ENCODE results near the gene MVD.

The MVD gene

DNA sequence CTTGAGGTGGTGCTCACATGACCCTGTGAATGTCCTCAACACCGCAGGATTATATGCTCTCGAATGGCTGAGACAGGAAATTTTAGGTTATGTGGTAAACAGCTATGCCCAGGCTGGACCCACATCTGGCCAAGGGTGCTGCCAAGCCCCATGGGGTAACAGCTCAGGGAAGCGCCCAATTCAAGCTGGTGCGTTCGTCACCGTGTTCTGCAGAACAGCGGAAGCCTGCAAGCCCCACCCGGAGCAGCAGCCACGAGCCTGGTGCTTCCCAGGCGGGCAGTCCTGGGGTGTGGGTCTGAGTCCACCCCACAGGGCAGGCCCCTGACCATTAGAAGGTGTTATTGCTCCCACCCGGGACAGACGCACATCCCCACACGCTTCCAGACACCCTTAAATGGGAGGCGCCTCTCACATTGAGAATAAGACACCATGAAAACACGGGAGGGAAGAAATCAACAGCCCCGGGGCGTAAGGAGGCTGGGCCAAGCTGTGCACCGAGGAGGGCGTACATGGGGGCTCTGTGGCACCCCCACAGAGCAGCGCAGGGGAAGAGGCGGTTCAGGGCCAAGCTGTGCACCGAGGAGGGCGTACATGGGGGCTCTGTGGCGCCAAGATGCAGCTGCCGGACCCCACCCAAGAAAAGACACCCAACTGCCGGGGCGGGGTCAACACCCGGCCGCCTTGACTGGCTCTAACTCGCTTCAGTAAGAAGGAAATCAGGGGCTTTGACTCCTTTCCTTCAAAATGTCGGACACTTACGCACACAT lies 9.1 kb downstream of the MVD start:
- FAIRE-seq, result no peak

DNA sequence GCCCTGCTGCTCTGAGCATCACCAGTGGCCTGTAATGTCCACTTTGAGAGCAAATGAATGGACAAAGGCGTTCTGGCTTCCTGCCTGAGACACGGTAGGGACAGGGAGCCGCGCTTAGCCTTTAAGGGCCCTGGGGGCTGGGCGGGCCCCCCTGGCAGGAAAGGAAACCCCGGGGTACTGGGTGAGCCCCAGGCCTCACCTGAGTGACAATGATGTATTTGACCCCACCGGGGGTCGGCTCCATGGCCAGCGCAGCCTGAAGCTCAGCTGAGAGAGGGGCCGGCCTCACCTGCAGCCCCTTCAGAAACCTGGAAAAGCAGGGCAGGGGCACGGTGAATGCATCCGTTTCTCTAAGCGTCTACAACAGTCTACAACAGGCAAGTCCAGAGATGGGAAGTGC lies 9.8 kb downstream of the MVD start:
- FAIRE-seq, result no peak

DNA sequence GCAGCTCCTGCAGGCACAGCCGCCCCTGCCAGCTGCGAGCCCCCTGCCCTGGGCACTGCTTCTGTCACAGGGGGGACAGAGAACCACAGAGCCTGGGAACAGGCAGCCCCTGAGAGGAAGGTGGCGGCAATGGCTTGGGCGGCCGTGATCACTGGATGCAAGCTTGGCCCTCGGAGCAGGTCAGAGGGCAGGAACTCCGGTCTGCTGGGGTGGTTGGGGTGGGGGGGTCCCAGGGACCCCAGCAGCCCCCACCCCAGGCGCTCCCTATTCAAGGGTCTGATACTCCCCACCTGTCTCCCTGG lies 10.2 kb downstream of the MVD start:
- no peak for FAIRE-seq

DNA sequence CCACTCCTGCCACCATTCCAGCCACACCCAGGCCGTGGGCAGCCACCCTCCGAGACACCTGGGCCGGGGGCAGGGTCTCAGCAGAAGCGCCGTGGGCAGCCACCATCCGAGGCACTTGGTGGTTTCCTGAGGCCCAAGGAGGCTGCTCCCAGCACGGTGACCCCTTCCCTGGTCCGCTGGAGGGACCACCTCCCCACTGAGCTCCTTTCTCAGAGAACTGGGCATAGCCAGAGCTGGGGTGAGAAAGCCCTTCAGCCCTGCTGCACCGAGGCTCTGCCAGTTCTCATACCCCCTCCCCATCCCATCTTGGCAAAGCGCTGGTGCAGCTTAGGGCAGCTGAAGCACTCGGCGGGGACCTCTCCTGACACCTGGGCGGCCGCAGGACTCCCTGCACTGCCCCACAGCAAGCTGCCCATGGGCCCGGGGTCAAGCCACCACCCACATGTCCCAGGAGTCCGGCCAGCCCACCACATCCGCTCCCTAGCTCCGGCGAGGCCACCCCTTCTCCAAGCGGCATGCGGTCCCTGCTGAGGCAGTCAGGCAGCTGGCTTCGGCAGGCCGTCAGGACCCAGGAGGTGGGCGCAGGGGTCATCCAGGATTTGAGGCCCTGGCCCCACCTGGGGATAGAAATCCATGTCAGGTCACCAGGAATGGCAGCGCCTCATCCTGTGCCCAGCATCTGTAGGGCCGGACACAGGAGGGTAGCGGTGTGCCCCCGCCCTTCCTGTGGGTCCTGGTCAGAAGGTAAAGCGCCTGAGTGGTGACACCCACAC lies 10.7 kb downstream of the MVD start:
- no peak for FAIRE-seq

DNA sequence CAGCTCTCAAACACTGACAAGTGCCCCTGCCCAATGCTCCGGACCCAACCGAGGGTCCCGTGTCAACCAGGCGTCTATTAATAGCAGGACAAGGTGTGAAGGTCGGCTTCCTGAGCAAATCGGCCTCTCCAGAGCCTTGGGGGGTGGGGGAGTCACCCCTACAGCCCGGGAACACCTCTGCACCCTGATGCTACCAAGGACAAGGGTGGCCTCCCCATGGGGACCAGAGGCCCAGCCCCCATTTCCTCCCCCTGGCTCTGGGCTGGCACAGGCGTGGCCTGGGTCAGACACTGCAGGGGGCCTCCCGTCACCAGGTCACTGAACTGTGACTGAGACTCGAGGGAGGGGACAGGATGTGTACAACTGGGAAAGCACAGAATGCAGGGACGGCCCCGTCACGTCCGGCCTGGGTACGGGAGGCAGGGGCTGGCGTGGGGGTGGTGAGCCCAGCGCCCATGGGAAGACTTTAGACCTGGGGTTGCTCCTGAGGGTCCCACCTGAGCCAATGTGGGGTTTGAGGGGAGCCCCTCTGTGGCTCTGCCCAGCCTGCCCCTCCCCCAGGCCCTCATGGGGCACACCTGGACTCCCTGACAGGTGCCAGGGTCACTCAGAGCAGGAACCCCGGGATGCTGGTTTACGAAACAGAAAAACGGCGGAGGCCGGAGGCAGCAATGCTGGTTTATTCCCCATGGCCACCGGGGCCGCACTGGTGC lies 11.5 kb downstream of the MVD start:
- FAIRE-seq, result no peak

DNA sequence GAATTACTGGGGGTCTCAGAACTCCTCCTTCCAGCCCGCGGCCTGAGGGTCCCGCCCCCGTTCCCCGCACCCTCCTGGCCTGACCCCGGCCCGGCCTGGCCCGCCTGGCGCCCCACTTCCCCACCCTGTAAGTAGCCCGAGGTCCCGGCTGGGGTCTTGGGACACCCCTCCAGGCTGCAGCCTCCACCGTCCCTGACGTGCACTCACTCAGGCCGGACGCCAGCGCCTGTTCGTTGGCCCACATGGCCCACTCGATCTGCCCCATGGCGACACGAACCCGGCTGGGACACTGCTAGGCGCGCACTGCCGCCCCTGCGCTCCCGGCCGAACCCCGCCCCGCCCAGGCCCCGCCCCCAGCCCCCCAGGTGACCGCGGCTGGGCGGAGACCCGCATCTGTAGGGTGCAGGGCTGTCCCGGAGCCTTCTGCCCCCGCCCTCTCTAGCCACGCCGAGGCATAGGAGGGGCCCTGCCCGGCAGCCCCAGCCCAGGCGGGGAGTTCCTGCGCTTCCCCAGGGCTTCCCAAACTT lies 12.1 kb downstream of the MVD start, which contains the start of gene CYBA:
Gene CYBA, minus strand, starts transcription at position 305 of the 527 bp plus-strand sequence. Its CDS starts 40 bp downstream, at position 265.
- no peak for FAIRE-seq

DNA sequence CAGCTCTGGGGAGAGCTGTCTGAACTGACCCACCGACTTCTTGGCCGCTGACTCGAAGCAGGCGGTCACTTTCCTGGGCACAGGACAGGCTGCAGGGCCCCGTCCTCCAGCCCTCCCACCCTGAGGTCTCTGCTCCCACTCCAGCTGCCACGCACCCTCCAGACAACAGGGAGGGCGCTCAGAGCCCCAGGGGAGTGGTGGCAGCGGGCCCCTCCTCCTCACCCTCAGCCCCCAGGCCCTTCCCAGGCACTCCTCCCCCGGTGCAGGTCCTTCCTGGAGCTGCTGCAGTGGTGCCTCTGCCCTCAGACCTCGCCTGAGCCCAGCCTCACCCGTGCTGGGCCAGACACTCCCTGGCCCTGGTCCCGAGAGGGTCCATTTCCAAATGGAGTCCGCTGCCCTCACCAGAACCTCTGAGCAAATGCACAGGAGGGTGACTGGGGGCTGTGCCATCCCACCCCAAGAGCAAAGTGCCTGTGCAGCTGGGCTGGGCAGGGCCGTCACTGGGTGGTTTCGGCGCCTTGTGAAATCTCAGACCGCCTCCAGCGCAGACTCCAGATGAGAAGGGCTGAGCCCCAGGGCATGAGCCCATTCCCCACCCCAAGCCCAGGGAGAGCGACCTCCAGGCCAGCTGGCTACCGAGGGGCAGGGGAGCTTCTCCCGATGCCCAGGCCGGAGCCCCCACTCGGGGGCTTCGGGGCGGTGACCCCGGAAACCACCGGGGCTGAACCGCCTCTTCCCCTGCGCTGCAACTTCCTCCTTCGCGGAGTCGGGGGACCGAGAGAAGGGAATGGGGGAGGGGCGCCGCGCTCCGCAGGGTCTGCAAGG lies 12.8 kb downstream of the MVD start:
- no peak for FAIRE-seq

DNA sequence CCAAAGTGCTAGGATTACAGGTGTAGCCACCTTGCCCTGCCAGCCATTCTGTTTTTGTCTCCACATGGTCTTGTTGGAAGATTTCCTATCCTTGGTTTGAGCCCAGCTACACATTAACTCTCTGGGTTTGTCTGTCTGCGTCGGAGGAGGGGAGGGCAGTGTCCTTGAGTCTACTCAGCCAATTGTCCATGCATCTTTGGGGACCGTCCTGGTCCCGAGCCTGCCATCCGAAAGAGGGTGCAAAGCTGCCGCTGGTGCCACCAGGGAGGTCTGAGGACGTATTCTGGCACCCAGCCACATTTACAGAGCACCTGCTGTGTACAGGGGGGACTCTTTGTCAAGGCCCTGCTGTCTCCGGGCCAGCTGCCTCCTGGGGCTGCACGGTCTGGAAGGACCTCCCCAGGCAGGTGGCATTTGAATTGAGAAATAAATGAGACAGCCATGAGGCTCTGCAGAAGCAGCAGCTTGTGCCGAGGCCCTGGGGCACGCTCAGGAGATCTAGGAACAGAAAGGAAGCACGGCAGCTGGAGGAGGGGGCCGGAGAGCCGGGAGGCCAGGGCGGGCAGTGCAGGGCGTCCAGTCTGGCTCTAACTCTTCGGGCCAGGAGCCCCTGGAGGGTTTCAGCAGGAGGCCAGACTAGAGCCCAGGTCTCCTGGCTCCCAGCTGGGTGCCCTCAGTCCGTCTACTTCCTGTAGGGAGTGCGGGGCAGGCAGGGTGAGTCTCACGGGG lies 13.5 kb downstream of the MVD start:
- FAIRE-seq, result no peak

DNA sequence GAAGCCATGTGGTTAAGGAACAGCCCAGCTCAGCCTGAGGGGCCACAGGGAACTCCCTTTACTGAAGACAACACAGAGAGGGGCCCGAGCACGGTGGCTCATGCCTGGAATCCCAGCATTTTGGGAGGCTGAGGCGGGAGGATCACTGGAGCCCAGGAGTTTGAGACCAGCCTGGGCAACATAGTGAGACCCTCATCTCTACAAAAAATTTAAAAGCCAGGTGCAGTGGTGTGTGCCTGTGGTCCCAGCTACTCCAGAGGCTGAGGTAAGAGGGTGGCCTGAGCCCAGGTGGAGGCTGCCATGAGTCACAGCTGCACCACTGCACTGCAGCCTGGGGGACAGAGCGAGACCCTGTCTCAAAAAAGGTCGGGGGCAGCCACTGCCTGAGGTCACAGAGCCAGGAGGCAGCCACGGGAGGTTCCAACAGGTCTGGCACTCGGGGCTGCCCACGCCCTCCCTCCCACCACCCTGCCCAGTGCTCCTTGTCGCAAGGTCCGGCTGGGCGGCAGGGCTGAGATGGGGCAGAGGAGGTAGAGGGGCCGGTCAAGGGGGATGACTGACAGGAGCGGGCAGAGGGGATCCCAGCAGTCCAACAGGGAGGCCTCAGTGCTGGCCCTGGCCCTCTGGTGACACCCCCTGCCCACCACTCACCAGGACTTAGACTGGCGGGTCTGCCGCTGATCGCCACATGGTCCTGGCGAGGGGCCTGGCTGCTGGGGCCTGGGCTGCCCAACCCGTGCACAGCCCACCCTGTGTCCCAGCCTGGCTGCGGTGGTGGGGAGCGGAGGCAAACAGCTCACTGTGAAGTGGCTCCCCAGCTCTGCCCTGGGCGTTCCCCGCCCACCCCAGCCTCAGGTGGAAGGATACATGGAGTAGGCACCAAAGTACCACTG lies 15.5 kb downstream of the MVD start:
- no peak for FAIRE-seq

DNA sequence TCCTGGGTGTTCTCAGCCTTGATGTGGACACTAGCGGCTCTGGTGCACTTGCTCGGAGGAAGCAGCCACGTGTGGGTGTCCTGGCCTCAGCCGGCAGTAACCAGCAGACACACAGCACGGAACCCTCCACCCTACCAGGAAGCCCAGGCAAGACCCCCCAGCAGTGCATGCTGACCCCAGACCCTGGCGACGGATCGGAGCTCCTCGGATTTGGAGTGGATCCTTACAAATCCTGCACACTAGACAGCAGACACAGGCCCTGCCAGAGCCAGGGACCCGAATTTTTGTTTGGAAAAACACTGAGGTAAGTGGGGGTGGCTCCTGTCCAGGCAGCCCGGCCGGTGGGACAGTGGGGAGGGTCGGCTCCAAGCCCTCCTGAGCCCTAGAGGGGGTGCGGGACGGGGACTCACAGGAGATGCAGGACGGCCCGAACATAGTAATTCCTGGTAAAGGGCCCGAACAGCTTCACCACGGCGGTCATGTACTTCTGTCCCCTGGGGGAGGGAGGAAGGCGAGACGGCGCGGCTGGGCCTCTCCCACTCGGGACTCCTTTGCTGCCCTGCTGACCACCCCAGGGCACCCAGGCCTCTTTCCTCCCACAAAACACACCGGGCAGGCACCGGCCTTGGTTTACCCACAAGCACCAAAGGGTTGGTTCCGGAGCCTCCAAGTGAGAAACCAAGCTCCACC lies 16.4 kb downstream of the MVD start:
- FAIRE-seq, result no peak

DNA sequence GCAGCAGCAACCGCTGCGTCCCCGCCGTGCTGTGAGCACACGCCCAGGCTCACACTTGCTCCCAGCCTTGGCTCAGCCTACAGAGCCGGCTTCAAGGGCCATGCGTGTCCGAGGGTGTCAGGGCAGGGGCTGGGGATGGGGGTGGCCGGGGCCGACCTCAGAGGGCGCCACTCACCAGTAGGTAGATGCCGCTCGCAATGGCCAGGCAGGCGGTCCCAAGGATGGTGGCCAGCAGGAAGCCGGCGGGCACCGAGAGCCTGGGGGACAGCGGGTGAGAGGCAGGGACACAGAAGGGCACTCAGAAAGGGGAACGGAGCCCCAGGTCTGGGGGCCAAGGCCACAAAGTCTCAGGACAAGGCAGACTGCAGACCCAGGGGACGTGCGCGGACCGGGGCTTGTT lies 16.9 kb downstream of the MVD start:
- FAIRE-seq, result no peak

DNA sequence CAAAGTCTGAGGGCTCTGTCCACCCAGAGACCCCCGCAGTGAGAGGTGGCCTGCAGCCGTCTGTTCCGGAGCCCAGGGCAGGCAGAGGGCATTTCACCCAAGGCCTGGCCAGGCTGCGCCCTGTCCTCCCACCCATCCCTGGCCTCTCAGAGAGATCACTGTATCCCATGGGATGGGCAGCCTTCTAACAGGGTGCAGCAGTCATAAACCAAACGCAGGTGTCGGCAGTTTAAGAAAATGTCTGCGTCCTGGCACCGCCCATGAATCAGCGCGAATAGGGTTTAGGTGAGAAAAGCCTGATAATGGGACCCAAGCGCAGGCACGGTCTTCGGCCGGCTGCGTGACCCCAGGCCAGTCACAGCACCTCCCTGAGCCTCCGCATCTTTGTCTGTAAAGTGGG lies 17.4 kb downstream of the MVD start:
- FAIRE-seq, result no peak

DNA sequence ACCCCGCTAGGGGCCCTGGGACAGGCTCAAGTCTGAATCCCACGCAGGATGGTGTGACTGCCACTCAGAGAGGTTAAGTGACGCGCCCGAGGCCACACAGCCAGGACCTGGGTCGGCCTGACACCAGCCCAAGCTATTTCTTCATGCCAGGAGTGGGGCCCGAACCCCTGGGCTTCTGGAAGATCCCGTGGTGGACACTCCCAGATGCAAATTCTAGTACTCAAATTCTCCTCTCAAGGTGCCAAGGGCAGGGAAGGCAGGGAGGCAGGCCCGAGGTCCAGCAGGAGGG lies 19.3 kb downstream of the MVD start:
- FAIRE-seq, result no peak

DNA sequence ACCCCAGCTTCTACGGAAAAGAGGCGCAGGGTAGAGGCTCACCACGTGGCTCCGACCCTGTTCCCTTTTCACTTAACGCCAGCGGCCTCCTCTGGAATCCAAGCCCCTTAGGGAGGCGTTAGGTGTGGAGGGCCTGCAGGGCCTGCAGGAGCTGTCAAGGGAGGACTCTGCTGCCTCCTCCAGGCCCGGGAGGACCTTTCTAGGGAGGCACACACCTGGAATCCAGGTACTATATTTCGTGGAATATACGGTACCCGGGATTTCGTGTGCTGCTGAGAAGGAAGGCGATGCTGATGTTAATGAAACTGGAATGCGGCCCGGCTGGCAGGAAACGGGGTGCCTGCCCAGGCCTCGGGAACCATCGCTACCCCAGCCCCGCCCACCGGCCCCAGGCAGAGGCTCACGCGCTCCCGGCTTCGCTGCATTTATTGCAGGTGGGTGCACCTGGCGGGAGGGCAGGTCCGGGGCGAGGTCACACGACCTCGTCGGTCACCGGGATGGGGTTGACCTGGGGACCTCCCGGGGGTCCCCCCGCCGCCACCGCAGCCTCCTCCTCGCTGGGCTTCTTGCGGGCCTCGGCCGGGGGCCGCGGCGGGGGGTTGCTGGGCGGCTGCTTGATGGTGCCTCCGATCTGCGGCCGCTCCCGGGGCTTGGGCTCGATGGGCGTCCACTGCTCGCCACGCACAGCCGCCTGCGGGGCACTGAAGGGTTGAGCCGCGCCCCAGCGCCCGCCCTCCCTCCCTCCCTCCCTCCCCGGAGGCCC lies 19.8 kb downstream of the MVD start:
- FAIRE-seq, result no peak

DNA sequence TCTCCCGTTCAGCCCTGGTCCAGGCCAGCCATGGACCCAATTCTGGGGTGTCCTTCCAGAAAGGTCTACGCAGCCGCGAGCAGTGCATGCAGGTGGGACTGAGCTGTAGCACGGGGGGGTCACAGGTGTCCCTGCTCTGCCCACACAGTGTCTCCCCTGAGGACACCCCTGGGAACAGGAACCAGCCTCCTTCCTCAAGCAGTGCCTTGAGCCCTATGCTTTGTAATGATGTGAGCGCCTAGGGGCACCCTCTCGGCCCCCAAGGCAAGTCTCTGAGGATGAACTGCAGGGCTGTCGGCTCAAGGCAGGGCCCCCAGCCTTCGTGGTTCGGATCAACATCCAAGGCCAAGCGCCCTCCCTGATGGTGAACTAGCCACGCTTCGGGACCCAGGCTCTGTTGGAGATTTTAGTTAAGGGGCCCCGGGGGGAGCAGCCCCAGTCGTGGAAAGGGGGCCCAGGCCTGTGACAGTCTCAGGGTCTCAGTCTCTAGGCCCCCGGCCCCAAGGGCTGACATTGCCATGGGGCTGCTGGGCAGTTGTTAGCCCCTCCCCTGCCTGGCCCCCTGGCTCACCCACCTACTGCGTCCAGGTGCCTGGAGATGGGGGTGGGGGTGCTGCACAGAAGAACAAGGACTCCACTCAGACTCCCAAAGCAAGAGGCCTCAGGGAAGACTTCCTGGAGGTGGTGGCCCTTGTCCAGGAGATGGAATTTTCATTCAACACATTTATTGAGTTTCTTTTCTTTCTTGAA lies 22.2 kb downstream of the MVD start:
- no peak for FAIRE-seq

DNA sequence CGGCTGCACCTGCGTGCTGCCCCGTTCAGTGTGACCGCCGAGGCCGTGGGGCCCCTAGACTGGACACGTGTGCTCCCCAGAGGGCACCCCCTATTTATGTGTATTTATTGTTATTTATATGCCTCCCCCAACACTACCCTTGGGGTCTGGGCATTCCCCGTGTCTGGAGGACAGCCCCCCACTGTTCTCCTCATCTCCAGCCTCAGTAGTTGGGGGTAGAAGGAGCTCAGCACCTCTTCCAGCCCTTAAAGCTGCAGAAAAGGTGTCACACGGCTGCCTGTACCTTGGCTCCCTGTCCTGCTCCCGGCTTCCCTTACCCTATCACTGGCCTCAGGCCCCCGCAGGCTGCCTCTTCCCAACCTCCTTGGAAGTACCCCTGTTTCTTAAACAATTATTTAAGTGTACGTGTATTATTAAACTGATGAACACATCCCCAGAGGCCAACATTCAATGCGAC lies 22.8 kb downstream of the MVD start:
- FAIRE-seq, result no peak

DNA sequence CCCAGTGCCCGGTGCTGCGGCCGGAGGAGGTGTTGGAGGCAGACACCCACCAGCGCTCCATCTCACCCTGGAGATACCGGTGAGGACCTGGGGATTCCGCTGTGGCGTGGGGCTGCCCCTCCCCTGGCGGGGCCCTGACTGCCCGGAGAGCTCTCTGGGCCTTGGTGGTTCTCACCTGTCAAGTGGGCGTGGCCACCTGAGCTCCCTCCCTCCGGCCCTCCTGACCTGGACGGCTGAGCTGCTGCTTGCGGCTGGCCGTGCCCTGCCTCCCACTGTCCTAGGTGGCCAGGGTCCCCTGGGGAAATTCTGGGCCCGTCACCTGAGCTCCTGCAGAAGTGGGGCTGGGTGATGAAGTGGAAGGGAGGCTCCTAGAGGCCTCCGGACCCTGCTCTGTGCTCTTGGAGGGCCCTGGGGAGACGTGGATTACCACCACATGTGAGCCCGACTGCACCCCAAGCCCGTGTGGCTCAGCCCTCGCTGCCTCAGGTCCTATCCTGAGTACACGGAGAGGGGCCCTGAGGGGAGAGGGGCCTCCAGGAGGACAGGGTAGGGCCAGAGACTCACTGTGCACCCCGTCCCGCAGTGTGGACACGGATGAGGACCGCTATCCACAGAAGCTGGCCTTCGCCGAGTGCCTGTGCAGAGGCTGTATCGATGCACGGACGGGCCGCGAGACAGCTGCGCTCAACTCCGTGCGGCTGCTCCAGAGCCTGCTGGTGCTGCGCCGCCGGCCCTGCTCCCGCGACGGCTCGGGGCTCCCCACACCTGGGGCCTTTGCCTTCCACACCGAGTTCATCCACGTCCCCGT lies 23.5 kb downstream of the MVD start:
- no peak for FAIRE-seq
